Measurements from ENCODE around the gene ADH7.

ADH7 gene

GRCh38 chr4:99436976-99437722 is 2.0 kb upstream of the ADH7 start:
- no peak overlapping the region for H3K4me3 ChIP-seq (ENCODE audit: low read depth, low read length)
- CTCF ChIA-PET, result interaction anchor here (0.7 kb wide), 1 partner anchor 307 kb away, joined by 3 read pairs; no protein-coding TSS in a partner anchor
- POLR2A ChIA-PET, result no interaction called here
- no peaks in the 10 kb centered on the region for H3K4me1 ChIP-seq (ENCODE audit: control insufficient read depth, insufficient read depth, low read length)
- H3K36me3 ChIP-seq (ENCODE audit: control insufficient read depth in 2 of 2, insufficient read depth in 1 of 2, low read length in 2 of 2), result no peaks in the 10 kb centered on the region
- TF ChIP-seq ZNF114 (tag by site-specific recombination; IDR thresholded peaks at IDR 0.05) (no peak), ZNF830 (tag by site-specific recombination; IDR thresholded peaks at IDR 0.05; ENCODE audit: low read depth) (no peak), KLF1 (tag by site-specific recombination; IDR thresholded peaks at IDR 0.05) (no peak), ZXDB (tag by site-specific recombination; IDR thresholded peaks at IDR 0.05) (no peak), ZNF423 (tag by site-specific recombination; IDR thresholded peaks at IDR 0.05) (no peak), ZNF561 (tag by site-specific recombination; IDR thresholded peaks at IDR 0.05; ENCODE audit: borderline replicate concordance) (no peak), ZNF335 (tag by site-specific recombination; conservative IDR thresholded peaks at IDR 0.05) (no peak), ZNF394 (tag by site-specific recombination; IDR thresholded peaks at IDR 0.05; ENCODE audit: borderline replicate concordance) (no peak), ZNF677 (tag by site-specific recombination; IDR thresholded peaks at IDR 0.05) (no peak), ZNF660 (tag by site-specific recombination; IDR thresholded peaks at IDR 0.05) (no peak), BCL6B (tag by site-specific recombination; IDR thresholded peaks at IDR 0.05) (no peak), ZFP3 (tag by site-specific recombination; IDR thresholded peaks at IDR 0.05; ENCODE audit: low read depth) (no peak), ZNF610 (tag by site-specific recombination; IDR thresholded peaks at IDR 0.05; ENCODE audit: borderline replicate concordance) (no peak), ZFHX2 (tag by site-specific recombination; conservative IDR thresholded peaks at IDR 0.05) (no peak), HOXA7 (CRISPR knock-in tag; IDR thresholded peaks at IDR 0.05; ENCODE audit: borderline replicate concordance) (no peak), HOXD13 (CRISPR knock-in tag; IDR thresholded peaks at IDR 0.05; ENCODE audit: borderline replicate concordance) (no peak), SETDB1 (IDR thresholded peaks at IDR 0.05; ENCODE audit: insufficient read length, low read length) (no peak), ZNF530 (tag by site-specific recombination; IDR thresholded peaks at IDR 0.05; ENCODE audit: low read depth) (no peak), OVOL3 (tag by site-specific recombination; IDR thresholded peaks at IDR 0.05) (no peak)
- H3K27ac ChIP-seq (ENCODE audit: extremely low read depth, low read depth, low read length), result no peak overlapping the region
- H3K9me3 ChIP-seq (ENCODE audit: control insufficient read depth, insufficient read depth, low read depth, low read length), result no peaks in the 10 kb centered on the region

GRCh38 chr4:99436462-99436861 is 1.3 kb upstream of the ADH7 start:
- POLR2A ChIA-PET, result no interaction called here
- H3K36me3 ChIP-seq (ENCODE audit: control insufficient read depth in 2 of 2, insufficient read depth in 1 of 2, low read length in 2 of 2), result no peaks in the 10 kb centered on the region
- CTCF ChIA-PET, result interaction anchor here (0.7 kb wide), 1 partner anchor 307 kb away, joined by 3 read pairs; no protein-coding TSS in a partner anchor
- H3K9me3 ChIP-seq (ENCODE audit: control insufficient read depth, insufficient read depth, low read depth, low read length), result no peaks in the 10 kb centered on the region
- no peaks in the 10 kb centered on the region for H3K4me1 ChIP-seq (ENCODE audit: control insufficient read depth, insufficient read depth, low read length)
- H3K4me3 ChIP-seq (ENCODE audit: low read depth, low read length), result no peak overlapping the region
- no peak overlapping the region for H3K27ac ChIP-seq (ENCODE audit: extremely low read depth, low read depth, low read length)
- TF ChIP-seq ZNF660 (tag by site-specific recombination; IDR thresholded peaks at IDR 0.05) (no peak), ZSCAN16 (tag by site-specific recombination; IDR thresholded peaks at IDR 0.05) (no peak), FEZF1 (tag by site-specific recombination; IDR thresholded peaks at IDR 0.05) (no peak), ZBTB10 (tag by site-specific recombination; IDR thresholded peaks at IDR 0.05) (no peak), ZNF341 (tag by site-specific recombination; IDR thresholded peaks at IDR 0.05; ENCODE audit: low read depth) (no peak), ZNF324 (tag by site-specific recombination; IDR thresholded peaks at IDR 0.05) (no peak), KLF9 (tag by site-specific recombination; IDR thresholded peaks at IDR 0.05; ENCODE audit: low read depth) (no peak), OVOL3 (tag by site-specific recombination; IDR thresholded peaks at IDR 0.05) (no peak), ZNF19 (tag by site-specific recombination; IDR thresholded peaks at IDR 0.05; ENCODE audit: low read depth) (no peak)
- TF ChIP-seq, protein P1, sequence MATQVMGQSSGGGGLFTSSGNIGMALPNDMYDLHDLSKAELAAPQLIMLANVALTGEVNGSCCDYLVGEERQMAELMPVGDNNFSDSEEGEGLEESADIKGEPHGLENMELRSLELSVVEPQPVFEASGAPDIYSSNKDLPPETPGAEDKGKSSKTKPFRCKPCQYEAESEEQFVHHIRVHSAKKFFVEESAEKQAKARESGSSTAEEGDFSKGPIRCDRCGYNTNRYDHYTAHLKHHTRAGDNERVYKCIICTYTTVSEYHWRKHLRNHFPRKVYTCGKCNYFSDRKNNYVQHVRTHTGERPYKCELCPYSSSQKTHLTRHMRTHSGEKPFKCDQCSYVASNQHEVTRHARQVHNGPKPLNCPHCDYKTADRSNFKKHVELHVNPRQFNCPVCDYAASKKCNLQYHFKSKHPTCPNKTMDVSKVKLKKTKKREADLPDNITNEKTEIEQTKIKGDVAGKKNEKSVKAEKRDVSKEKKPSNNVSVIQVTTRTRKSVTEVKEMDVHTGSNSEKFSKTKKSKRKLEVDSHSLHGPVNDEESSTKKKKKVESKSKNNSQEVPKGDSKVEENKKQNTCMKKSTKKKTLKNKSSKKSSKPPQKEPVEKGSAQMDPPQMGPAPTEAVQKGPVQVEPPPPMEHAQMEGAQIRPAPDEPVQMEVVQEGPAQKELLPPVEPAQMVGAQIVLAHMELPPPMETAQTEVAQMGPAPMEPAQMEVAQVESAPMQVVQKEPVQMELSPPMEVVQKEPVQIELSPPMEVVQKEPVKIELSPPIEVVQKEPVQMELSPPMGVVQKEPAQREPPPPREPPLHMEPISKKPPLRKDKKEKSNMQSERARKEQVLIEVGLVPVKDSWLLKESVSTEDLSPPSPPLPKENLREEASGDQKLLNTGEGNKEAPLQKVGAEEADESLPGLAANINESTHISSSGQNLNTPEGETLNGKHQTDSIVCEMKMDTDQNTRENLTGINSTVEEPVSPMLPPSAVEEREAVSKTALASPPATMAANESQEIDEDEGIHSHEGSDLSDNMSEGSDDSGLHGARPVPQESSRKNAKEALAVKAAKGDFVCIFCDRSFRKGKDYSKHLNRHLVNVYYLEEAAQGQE (tag by site-specific recombination; IDR thresholded peaks at IDR 0.05), result no peak
